ENCODE measurements around the gene SLX4IP.
"Not testable (repeated sequence)": the region's sequence is repeated elsewhere in the genome, so short reads cannot be mapped to it uniquely, and the experiment has no call there.

Gene SLX4IP

GRCh38 chr20:10412591-10413408 is 22.3 kb upstream of the SLX4IP start:
- TF ChIP-seq MAX (IDR thresholded peaks at IDR 0.05; ENCODE audit: low read depth, low read length) = no peak
- TF ChIP-seq POLR2A (IDR thresholded peaks at IDR 0.05; ENCODE audit: extremely low read depth, insufficient read length) = no peak
- DNase-seq (ENCODE audit: low read depth) = no peak
- no peak overlapping the region for H3K4me3 ChIP-seq (ENCODE audit: low read depth, low read length)

- DNase-seq (ENCODE audit: low read depth) = no peak
- TF ChIP-seq MYC (IDR thresholded peaks at IDR 0.05; ENCODE audit: low read depth, low read length) (no peak), MAX (IDR thresholded peaks at IDR 0.05; ENCODE audit: low read depth, low read length) (no peak), POLR2A (IDR thresholded peaks at IDR 0.05; ENCODE audit: extremely low read depth, insufficient read length) (no peak), CTCF (IDR thresholded peaks at IDR 0.05; ENCODE audit: low read depth, low read length) (no peak)
These were observed 20.0 kb upstream of the SLX4IP start for GRCh38 chr20:10415013-10415650.

GRCh38 chr20:10417218-10417617 is 17.9 kb upstream of the SLX4IP start:
- not testable (repeated sequence) for DNase-seq (ENCODE audit: low read depth); H3K4me3 ChIP-seq (ENCODE audit: low read depth, low read length)

More at GRCh38 chr20:10415013-10415650, 20.0 kb upstream of the SLX4IP start:
- no peak overlapping the region for H3K4me3 ChIP-seq (ENCODE audit: low read depth, low read length)

- no peak overlapping the region for H3K4me3 ChIP-seq (ENCODE audit: low read depth, low read length)
- TF ChIP-seq CTCF (IDR thresholded peaks at IDR 0.05; ENCODE audit: low read depth, low read length) (no peak), POLR2A (IDR thresholded peaks at IDR 0.05; ENCODE audit: extremely low read depth, insufficient read length) (no peak), MAX (IDR thresholded peaks at IDR 0.05; ENCODE audit: low read depth, low read length) (no peak)
- DNase-seq (ENCODE audit: low read depth) = no peak
These were observed 15.5 kb upstream of the SLX4IP start for GRCh38 chr20:10419550-10420133.

- DNase-seq (ENCODE audit: low read depth) = no peak
- TF ChIP-seq MYC (IDR thresholded peaks at IDR 0.05; ENCODE audit: low read depth, low read length) (no peak), CTCF (IDR thresholded peaks at IDR 0.05; ENCODE audit: low read depth, low read length) (no peak), MAX (IDR thresholded peaks at IDR 0.05; ENCODE audit: low read depth, low read length) (no peak), POLR2A (IDR thresholded peaks at IDR 0.05; ENCODE audit: extremely low read depth, insufficient read length) (no peak)
- H3K4me3 ChIP-seq (ENCODE audit: low read depth, low read length) = no peak overlapping the region
These were observed 11.4 kb upstream of the SLX4IP start for GRCh38 chr20:10423735-10424134.

- peak; percentile 55 for DNase-seq (ENCODE audit: low read depth)
- H3K4me3 ChIP-seq (ENCODE audit: low read depth, low read length) = no peak overlapping the region
- TF ChIP-seq MYC (IDR thresholded peaks at IDR 0.05; ENCODE audit: low read depth, low read length) (no peak), CTCF (IDR thresholded peaks at IDR 0.05; ENCODE audit: low read depth, low read length) (peak; percentile 88), POLR2A (IDR thresholded peaks at IDR 0.05; ENCODE audit: extremely low read depth, insufficient read length) (no peak), MAX (IDR thresholded peaks at IDR 0.05; ENCODE audit: low read depth, low read length) (no peak)
These were observed 7.9 kb upstream of the SLX4IP start for GRCh38 chr20:10427060-10427692.
